HEK293 (cell line): Measurements from ENCODE around the gene WNT4.

Experiments
- CTCF ChIA-PET: fragments of 350-600 bp; formaldehyde crosslinking; extraction: SDS; loops from one replicate; lab custom pipeline; 2021; ENCODE audit warnings: antibody characterized with exemption; lab: Yijun Ruan, JAX
- POLR2A ChIA-PET: fragments of 300-600 bp; formaldehyde crosslinking; extraction: SDS; loops from one replicate; lab custom pipeline; 2020; ENCODE audit warnings: antibody characterized with exemption, inconsistent platforms; lab: Yijun Ruan, JAX
- H3K27ac ChIP-seq: fragments of 200-500 bp; sonication (Bioruptor generic); 2 replicates; pipeline ENCODE4 v1.5.1; 2014; ENCODE audit warnings: low read depth, low read length, control low read depth, inconsistent platforms; ENCODE audit errors: extremely low read depth
- H3K36me3 ChIP-seq, 2 experiments: fragments of 200-500 bp in 1 of 2; sonication (Bioruptor generic) in 1 of 2; 1 replicate in 1 of 2; 2 replicates in 1 of 2; pipeline ENCODE4 v1.5.1; 2014 to 2017; ENCODE audit warnings: inconsistent platforms in 2 of 2, low read length in 2 of 2; ENCODE audit not compliant: control insufficient read depth in 2 of 2, insufficient read depth in 1 of 2
- H3K4me1 ChIP-seq: fragments of 200-500 bp; sonication (Bioruptor generic); 2 replicates; pipeline ENCODE4 v1.5.1; 2014; ENCODE audit warnings: mild to moderate bottlenecking, low read length, inconsistent platforms; ENCODE audit not compliant: control insufficient read depth, insufficient read depth
- H3K4me3 ChIP-seq: 2 replicates; pipeline ENCODE4 v1.5.1; 2011; ENCODE audit warnings: low read depth, mild to moderate bottlenecking, control low read depth, low read length, moderate library complexity
- H3K9me3 ChIP-seq: fragments of 200-500 bp; sonication (Bioruptor generic); 2 replicates; pipeline ENCODE4 v1.5.1; 2014; ENCODE audit warnings: low read depth, low read length, inconsistent platforms; ENCODE audit not compliant: control insufficient read depth, insufficient read depth
- GLI4 ChIP-seq: fragments of 450-650 bp; formaldehyde crosslinking; IDR thresholded peaks from 2 replicates; pipeline ENCODE4 v1.5.1; 2016; ENCODE audit warnings: missing biosample characterization, missing genetic modification characterization
- GLIS2 ChIP-seq: fragments of 450-650 bp; formaldehyde crosslinking; IDR thresholded peaks from 2 replicates; pipeline ENCODE4 v1.5.1; 2016; ENCODE audit warnings: missing biosample characterization, missing genetic modification characterization
- HOXC10 ChIP-seq: sonication (generic); formaldehyde crosslinking; IDR thresholded peaks from 2 replicates; pipeline ENCODE4 v1.8.1; 2023; ENCODE audit warnings: mild to moderate bottlenecking, missing genetic modification reagents
- INSM2 ChIP-seq: fragments of 450-650 bp; formaldehyde crosslinking; IDR thresholded peaks from 2 replicates; pipeline ENCODE4 v1.5.1; 2016; ENCODE audit warnings: missing biosample characterization, missing genetic modification characterization
- KLF16 ChIP-seq: fragments of 450-650 bp; formaldehyde crosslinking; IDR thresholded peaks from 2 replicates; pipeline ENCODE4 v1.5.1; 2017; ENCODE audit warnings: missing biosample characterization, missing genetic modification characterization
- PRDM2 ChIP-seq: fragments of 450-650 bp; formaldehyde crosslinking; IDR thresholded peaks from 2 replicates; pipeline ENCODE4 v1.5.1; 2016; ENCODE audit warnings: missing biosample characterization, missing genetic modification characterization, borderline replicate concordance
- PRDM4 ChIP-seq: fragments of 450-650 bp; formaldehyde crosslinking; IDR thresholded peaks from 2 replicates; pipeline ENCODE4 v1.5.1; 2017; ENCODE audit warnings: missing biosample characterization, missing genetic modification characterization
- RBAK ChIP-seq: fragments of 450-650 bp; formaldehyde crosslinking; IDR thresholded peaks from 2 replicates; pipeline ENCODE4 v1.5.1; 2016; ENCODE audit warnings: missing biosample characterization, missing genetic modification characterization
- SP2 ChIP-seq: fragments of 450-650 bp; formaldehyde crosslinking; IDR thresholded peaks from 2 replicates; pipeline ENCODE4 v1.5.1; 2016; ENCODE audit warnings: missing biosample characterization, missing genetic modification characterization
- SP7 ChIP-seq: fragments of 450-650 bp; formaldehyde crosslinking; IDR thresholded peaks from 2 replicates; pipeline ENCODE4 v1.5.1; 2016; ENCODE audit warnings: missing biosample characterization, missing genetic modification characterization
- YY2 ChIP-seq: fragments of 450-650 bp; formaldehyde crosslinking; IDR thresholded peaks from 2 replicates; pipeline ENCODE4 v1.5.1; 2016; ENCODE audit warnings: missing biosample characterization, missing genetic modification characterization
- ZBTB11 ChIP-seq: fragments of 450-650 bp; formaldehyde crosslinking; conservative IDR thresholded peaks from 2 replicates; pipeline ENCODE4 v1.5.1; 2016; ENCODE audit warnings: low read depth, missing biosample characterization, missing genetic modification characterization
- ZBTB7A ChIP-seq: fragments of 450-650 bp; formaldehyde crosslinking; IDR thresholded peaks from 2 replicates; pipeline ENCODE4 v1.5.1; 2016; ENCODE audit warnings: low read depth, missing biosample characterization, missing genetic modification characterization
- ZNF10 ChIP-seq: fragments of 450-650 bp; formaldehyde crosslinking; IDR thresholded peaks from 2 replicates; pipeline ENCODE4 v1.5.1; 2017; ENCODE audit warnings: missing biosample characterization, missing genetic modification characterization
- ZNF423 ChIP-seq: fragments of 450-650 bp; formaldehyde crosslinking; IDR thresholded peaks from 2 replicates; pipeline ENCODE4 v1.5.1; 2016; ENCODE audit warnings: missing biosample characterization, missing genetic modification characterization
- ZNF501 ChIP-seq: fragments of 450-650 bp; formaldehyde crosslinking; IDR thresholded peaks from 2 replicates; pipeline ENCODE4 v1.5.1; 2016; ENCODE audit warnings: missing biosample characterization, missing genetic modification characterization
- ZNF600 ChIP-seq: fragments of 450-650 bp; formaldehyde crosslinking; IDR thresholded peaks from 2 replicates; pipeline ENCODE4 v1.5.1; 2016; ENCODE audit warnings: missing biosample characterization, missing genetic modification characterization
- ZNF629 ChIP-seq: fragments of 450-650 bp; formaldehyde crosslinking; IDR thresholded peaks from 2 replicates; pipeline ENCODE4 v1.5.1; 2017; ENCODE audit warnings: missing biosample characterization, missing genetic modification characterization
- ZNF639 ChIP-seq: fragments of 450-650 bp; formaldehyde crosslinking; IDR thresholded peaks from 2 replicates; pipeline ENCODE4 v1.5.1; 2016; ENCODE audit warnings: missing biosample characterization, missing genetic modification characterization
- ZNF785 ChIP-seq: fragments of 450-650 bp; formaldehyde crosslinking; IDR thresholded peaks from 2 replicates; pipeline ENCODE4 v1.5.1; 2016; ENCODE audit warnings: missing biosample characterization, missing genetic modification characterization
- ZNF830 ChIP-seq: fragments of 450-650 bp; IDR thresholded peaks from 2 replicates; pipeline ENCODE4 v1.5.0; 2018; ENCODE audit warnings: missing biosample characterization, missing genetic modification characterization, low read depth, mild to moderate bottlenecking, moderate library complexity
- ZSCAN30 ChIP-seq: fragments of 450-650 bp; IDR thresholded peaks from 2 replicates; pipeline ENCODE4 v1.5.1; 2018; ENCODE audit warnings: missing biosample characterization, mild to moderate bottlenecking, missing genetic modification characterization, moderate library complexity

The WNT4 gene

GRCh38 chr1:22155517-22155916, 12.6 kb upstream of the WNT4 start:
- Histone ChIP-seq H3K4me3 (no peak overlapping the region), H3K4me1 (no peaks in the 10 kb centered on the region), H3K36me3 (no peaks in the 10 kb centered on the region), H3K27ac (no peak overlapping the region), H3K9me3 (no peaks in the 10 kb centered on the region)
- CTCF ChIA-PET, result no interaction called here
- TF ChIP-seq ZNF10 (no peak), ZNF629 (tag by site-specific recombination) (no peak), ZSCAN30 (tag by site-specific recombination) (no peak), HOXC10 (CRISPR knock-in tag) (no peak), GLI4 (tag by site-specific recombination) (no peak), ZNF785 (tag by site-specific recombination) (no peak), RBAK (tag by site-specific recombination) (no peak), KLF16 (tag by site-specific recombination) (no peak), ZBTB7A (tag by site-specific recombination) (no peak), ZNF501 (tag by site-specific recombination) (no peak), ZNF600 (tag by site-specific recombination) (no peak), ZNF423 (tag by site-specific recombination) (no peak), ZBTB11 (tag by site-specific recombination) (no peak), INSM2 (tag by site-specific recombination) (no peak), PRDM4 (tag by site-specific recombination) (no peak), SP7 (tag by site-specific recombination) (no peak)
- POLR2A ChIA-PET, result no interaction called here

- CTCF ChIA-PET, result no interaction called here
- Histone ChIP-seq H3K36me3 (no peaks in the 10 kb centered on the region), H3K4me3 (no peak overlapping the region), H3K27ac (no peak overlapping the region), H3K9me3 (no peaks in the 10 kb centered on the region), H3K4me1 (no peaks in the 10 kb centered on the region)
- POLR2A ChIA-PET, result no interaction called here
- TF ChIP-seq ZNF639 (tag by site-specific recombination) (no peak), PRDM2 (tag by site-specific recombination) (no peak), SP2 (tag by site-specific recombination) (no peak), GLIS2 (tag by site-specific recombination) (no peak), ZNF830 (tag by site-specific recombination) (no peak), YY2 (tag by site-specific recombination) (no peak)
Observed at GRCh38 chr1:22154626-22155025, 11.7 kb upstream of the WNT4 start.
